Measurements from ENCODE around the gene MEIOSIN. TPM values are rescaled to one million over a fixed set of nuclear protein-coding genes. Genes with fewer than 3 reads are reported as not detected.

Gene MEIOSIN
- total and polyA plus RNA-seq, 9 of the 15 experiments (the other 6 are each of a cell fraction or from before 2014, with no cell fraction given), result 0.06 to 2.0 (median 0.76) TPM

DNA sequence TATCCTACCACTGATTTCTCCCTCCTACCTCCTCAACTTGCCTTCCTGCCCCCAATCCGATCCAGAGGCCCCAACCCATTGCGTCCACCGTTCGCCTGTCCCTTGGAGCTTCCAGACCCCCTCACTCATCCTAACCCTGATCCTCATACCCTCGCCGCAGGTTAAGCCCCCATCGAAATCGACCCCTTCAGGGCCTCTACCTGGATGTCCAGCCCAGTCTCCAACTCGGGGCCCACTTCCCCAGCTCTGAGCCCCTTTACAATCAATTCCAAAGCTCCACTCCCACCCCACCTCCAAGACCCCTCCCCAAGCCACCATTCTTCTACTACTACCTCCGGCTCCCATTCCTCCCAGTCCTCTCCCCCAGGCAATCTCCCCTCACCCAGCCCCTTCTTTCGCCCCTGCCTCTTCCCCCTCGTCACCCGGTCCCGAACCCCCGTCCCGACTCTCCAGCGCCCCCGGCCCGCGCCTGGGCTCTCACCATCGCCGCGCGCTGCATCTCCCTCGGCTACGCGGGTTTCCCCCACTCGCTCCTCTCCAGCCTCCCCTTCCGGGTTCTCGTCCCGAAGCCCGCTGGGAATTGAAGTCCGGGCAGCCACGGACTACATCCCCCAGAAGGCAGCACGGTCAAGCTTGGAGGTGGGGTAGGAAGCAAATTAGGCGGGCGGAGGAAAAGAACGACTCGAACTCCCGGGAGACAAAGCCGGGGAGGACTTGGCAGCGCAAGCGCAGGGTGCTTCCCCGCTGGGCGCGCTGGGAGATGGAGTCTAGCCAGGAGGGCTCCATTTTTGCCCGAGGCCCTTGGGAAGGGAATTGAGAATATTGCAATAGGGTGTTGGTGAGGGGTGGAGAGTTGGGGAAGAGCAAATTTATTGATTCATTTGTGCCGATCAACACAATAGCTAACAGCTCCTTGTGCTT, 2.6 kb upstream of the MEIOSIN start, which contains the start of gene FBXO46:
Gene FBXO46 (minus strand): TSS at position 529 of the 921 bp plus-strand sequence. CDS start 17,401 bp downstream, outside the sequence.
- in situ Hi-C loops (cut with MboI) (no loop called here), intact Hi-C loops (cut with micrococcal nuclease) (no loop called here)
- Histone ChIP-seq H3K27ac (ENCODE audit: extremely low read depth, low read depth, low read length) (peak within 1 kb of the TSS; percentile 74), H3K79me2 (ENCODE audit: control insufficient read depth, insufficient read depth, low read length) (peaks cover 51% of the 10 kb centered on the region), H3K4me2 (ENCODE audit: insufficient read depth, low read length) (peak within 1 kb of the TSS; percentile 96), H3K4me3 (peak within 1 kb of the TSS; percentile 88), H3K4me1 (replicated peaks in 1 of 2; ENCODE audit: control insufficient read depth in 2 of 2, insufficient read depth in 2 of 2, low read length in 2 of 2) (peaks cover 13 to 38% of the 10 kb centered on the region in 2 experiments), H3K9me1 (ENCODE audit: control insufficient read depth, insufficient read depth, low read length) (no peaks in the 10 kb centered on the region), H2AFZ (ENCODE audit: low read depth, low read length) (peak within 1 kb of the TSS; percentile 82), H3K27me3 (ENCODE audit: control insufficient read depth in 2 of 2, insufficient read depth in 2 of 2, low read length in 2 of 2) (no peaks in the 10 kb centered on the region), H3K36me3 (ENCODE audit: control insufficient read depth, insufficient read depth, low read length) (peaks cover 9% of the 10 kb centered on the region; the same call in 1 of the 3 replicates), H4K20me1 (replicated peaks; ENCODE audit: control insufficient read depth, insufficient read depth, low read length) (peaks cover 5% of the 10 kb centered on the region; the same call in 1 of the 2 replicates), H3K9ac (ENCODE audit: insufficient read depth in 1 of 2, low read depth in 2 of 2, low read length in 2 of 2) (peak within 1 kb of the TSS; percentile 87 to 95), H3K9me3 (replicated peaks; ENCODE audit: control insufficient read depth, insufficient read depth, low read depth, low read length) (no peaks in the 10 kb centered on the region)
- peak; percentile 92 to 98 (median 96) for DNase-seq (ENCODE audit: extremely low read depth in 1 of 4, low spot score in 3 of 4)
- ChIA-PET CTCF (ENCODE audit: low intra/inter-chr PET ratio) (no interaction called here), POLR2A (interaction anchor here (0.6 to 2.2 kb wide), 13 partner anchors 9 to 1702 kb away, joined by 3 to 18 read pairs (median 4); partner anchors contain the start of genes QPCTL and SIX5)
- BruUV-seq (replicated peaks), result no TSS peak
- FAIRE-seq, result peak; percentile 97
- under 1% methylated on average over 33 of the region's 48 CpGs for WGBS (ENCODE audit: insufficient coverage, low coverage, missing lambda C conversion rate)
- ATAC-seq, result peak; percentile 97
- TF ChIP-seq POLR2H (tag; IDR thresholded peaks at IDR 0.05; ENCODE audit: low read depth) (peak; percentile 60; the same call in 1 of the 2 replicates), POLR2B (IDR thresholded peaks at IDR 0.05; ENCODE audit: low read depth, partially characterized antibody) (peak; percentile 90), CREM (IDR thresholded peaks at IDR 0.05; ENCODE audit: low read depth) (peak; percentile 91), ZNF143 (CRISPR knock-in tag; IDR thresholded peaks at IDR 0.05) (peak; percentile 96), YY1 (IDR thresholded peaks at IDR 0.05; ENCODE audit: borderline replicate concordance in 1 of 3, control insufficient read depth in 1 of 3, extremely low read depth in 1 of 3, insufficient read depth in 3 of 3, insufficient read length in 1 of 3, insufficient replicate concordance in 2 of 3, low read depth in 1 of 3, low read length in 2 of 3) (peak; percentile 60 to 94 (median 92)), ZNF766 (CRISPR knock-in tag; conservative IDR thresholded peaks at IDR 0.05) (peak; percentile 80), HDGF (IDR thresholded peaks at IDR 0.05) (no peak), TBP (optimal IDR thresholded peaks at IDR 0.05; ENCODE audit: low read depth, low read length) (peak; percentile 82), EP400 (IDR thresholded peaks at IDR 0.05) (peak; percentile 47), SREBF2 (CRISPR knock-in tag; IDR thresholded peaks at IDR 0.05) (no peak), GTF2F1 (IDR thresholded peaks at IDR 0.05; ENCODE audit: low read depth, low read length) (peak; percentile 75; the same call in 1 of the 2 replicates), HLTF (IDR thresholded peaks at IDR 0.05) (0 out of 2 replicates have a peak, but pooled peaks have one; percentile 66), DPF2 (IDR thresholded peaks at IDR 0.05) (peak; percentile 58; the same call in 1 of the 2 replicates), GABPA (tag; conservative IDR thresholded peaks at IDR 0.05; ENCODE audit: low read depth) (peak; percentile 90), ZNF57 (CRISPR knock-in tag; IDR thresholded peaks at IDR 0.05) (no peak), NR2C2 (CRISPR knock-in tag; IDR thresholded peaks at IDR 0.05) (peak; percentile 76; the same call in 1 of the 2 replicates), NR2C2 (tag; IDR thresholded peaks at IDR 0.05) (peak; percentile 95)
- TF ChIP-seq, protein P1, sequence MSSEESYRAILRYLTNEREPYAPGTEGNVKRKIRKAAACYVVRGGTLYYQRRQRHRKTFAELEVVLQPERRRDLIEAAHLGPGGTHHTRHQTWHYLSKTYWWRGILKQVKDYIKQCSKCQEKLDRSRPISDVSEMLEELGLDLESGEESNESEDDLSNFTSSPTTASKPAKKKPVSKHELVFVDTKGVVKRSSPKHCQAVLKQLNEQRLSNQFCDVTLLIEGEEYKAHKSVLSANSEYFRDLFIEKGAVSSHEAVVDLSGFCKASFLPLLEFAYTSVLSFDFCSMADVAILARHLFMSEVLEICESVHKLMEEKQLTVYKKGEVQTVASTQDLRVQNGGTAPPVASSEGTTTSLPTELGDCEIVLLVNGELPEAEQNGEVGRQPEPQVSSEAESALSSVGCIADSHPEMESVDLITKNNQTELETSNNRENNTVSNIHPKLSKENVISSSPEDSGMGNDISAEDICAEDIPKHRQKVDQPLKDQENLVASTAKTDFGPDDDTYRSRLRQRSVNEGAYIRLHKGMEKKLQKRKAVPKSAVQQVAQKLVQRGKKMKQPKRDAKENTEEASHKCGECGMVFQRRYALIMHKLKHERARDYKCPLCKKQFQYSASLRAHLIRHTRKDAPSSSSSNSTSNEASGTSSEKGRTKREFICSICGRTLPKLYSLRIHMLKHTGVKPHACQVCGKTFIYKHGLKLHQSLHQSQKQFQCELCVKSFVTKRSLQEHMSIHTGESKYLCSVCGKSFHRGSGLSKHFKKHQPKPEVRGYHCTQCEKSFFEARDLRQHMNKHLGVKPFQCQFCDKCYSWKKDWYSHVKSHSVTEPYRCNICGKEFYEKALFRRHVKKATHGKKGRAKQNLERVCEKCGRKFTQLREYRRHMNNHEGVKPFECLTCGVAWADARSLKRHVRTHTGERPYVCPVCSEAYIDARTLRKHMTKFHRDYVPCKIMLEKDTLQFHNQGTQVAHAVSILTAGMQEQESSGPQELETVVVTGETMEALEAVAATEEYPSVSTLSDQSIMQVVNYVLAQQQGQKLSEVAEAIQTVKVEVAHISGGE (CRISPR knock-in tag; IDR thresholded peaks at IDR 0.05), result peak in 1 of 3 experiments; percentile 92; a peak in 2 of 6 replicates
